Activated naive CD4-positive, alpha-beta T cell treated with anti-CD3 and anti-CD28 coated beads, Interleukin-2, amount 50 U/mL, for 72 hours (primary cell): Measurements from ENCODE around the gene UBASH3B. TPM values are rescaled to one million over a fixed set of nuclear protein-coding genes. Genes with fewer than 3 reads are reported as not detected.

ENCODE experiments used
- ATAC-seq, 2 donors: fragments of 150-1000 bp; cut with Tn5 transposase; 2 replicates each; pipeline ENCODE4 v1.10.0; 2021; ENCODE audit warnings: mild to moderate bottlenecking in 2 of 2, moderate library complexity in 2 of 2
- DNase-seq, 2 donors: peaks; one replicate each; pipeline ENCODE4 v3.0.0; 2021 to 2022; ENCODE audit warnings: low spot score in 2 of 2
- H3K27ac Mint-ChIP-seq, 2 donors: one replicate each; pipeline ENCODE4 v1.8.0; 2022; ENCODE audit warnings: mild to moderate bottlenecking in 2 of 2, mixed read lengths in 2 of 2
- H3K36me3 Mint-ChIP-seq, 2 donors: one replicate each; pipeline ENCODE4 v1.8.0; 2022; ENCODE audit warnings: mixed read lengths in 2 of 2
- H3K9me3 Mint-ChIP-seq, 2 donors: one replicate each; pipeline ENCODE4 v1.8.0; 2022; ENCODE audit warnings: mixed read lengths in 2 of 2
- total RNA-seq, 2 donors: library from RNA; stranded (reverse); gene quantifications; one replicate each; pipeline ENCODE4 v1.2.3, GENCODE V29; 2022

The UBASH3B gene
- total RNA-seq, 2 donors from 2014 or later = 11.6 to 26.0 TPM

DNA sequence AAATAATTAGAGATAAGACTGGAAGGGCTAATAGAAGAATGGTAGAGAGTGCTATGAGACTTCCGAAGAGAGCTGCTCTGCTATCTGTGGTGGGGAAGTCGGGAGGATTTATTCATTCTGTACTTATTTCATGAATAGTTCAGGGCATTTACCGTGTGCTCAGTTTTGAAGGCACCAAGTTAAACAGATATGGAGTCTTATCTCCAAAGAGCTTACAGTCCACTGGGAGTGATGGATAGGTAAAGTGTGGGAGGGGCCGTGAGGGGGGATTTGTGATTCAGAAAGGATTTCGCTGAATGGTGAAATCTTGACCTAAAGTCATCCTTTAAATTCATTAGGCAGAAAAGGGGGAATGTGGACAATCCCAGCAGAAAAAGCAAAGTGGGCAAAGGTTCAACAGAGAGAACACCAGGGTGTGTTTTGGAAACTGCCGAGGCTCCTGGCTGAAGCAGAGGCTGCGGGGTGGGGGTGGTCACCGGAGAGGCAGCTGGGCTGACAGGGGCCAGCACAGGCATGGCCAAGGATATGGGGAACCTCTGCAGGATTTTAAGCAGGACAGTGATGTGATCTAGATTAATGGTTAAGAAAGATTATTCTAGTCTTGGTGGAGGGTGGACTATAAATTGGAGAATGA lies 91.2 kb downstream of the UBASH3B start:
- DNase-seq (no peak), ATAC-seq (no peak)
- Mint-ChIP-seq H3K27ac (peak overlapping the region in 1 of 2 donors; percentile 66), H3K9me3 (peaks cover 0 to 4% of the 10 kb centered on the region in 2 donors), H3K36me3 (peaks cover 0 to 8% of the 10 kb centered on the region in 2 donors)

DNA sequence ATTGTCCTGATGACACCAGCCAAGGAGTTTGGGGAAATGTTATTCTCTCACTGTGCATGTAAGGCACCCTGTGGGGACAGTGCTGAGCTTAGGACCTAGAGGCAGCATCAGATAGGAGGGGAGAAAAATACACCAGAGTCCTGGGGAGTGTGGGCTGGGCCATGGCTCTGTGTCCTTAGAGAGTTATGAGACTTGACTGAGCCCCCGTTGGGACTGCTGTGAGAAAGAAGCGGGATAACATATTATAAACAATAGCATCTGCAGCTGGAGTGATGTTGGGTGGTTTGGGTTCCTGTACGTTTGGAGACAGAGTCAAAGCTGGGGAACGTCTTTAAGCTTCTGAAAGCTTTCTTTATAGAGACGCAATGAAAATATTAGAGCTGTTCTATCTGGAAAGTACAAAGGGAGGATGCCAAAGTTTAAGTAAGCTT lies 91.8 kb downstream of the UBASH3B start:
- peaks cover 0 to 4% of the 10 kb centered on the region in 2 donors for H3K9me3 Mint-ChIP-seq
- no peak overlapping the region for H3K27ac Mint-ChIP-seq
- H3K36me3 Mint-ChIP-seq = peaks cover 0 to 8% of the 10 kb centered on the region in 2 donors
- DNase-seq = no peak
- ATAC-seq = no peak

DNA sequence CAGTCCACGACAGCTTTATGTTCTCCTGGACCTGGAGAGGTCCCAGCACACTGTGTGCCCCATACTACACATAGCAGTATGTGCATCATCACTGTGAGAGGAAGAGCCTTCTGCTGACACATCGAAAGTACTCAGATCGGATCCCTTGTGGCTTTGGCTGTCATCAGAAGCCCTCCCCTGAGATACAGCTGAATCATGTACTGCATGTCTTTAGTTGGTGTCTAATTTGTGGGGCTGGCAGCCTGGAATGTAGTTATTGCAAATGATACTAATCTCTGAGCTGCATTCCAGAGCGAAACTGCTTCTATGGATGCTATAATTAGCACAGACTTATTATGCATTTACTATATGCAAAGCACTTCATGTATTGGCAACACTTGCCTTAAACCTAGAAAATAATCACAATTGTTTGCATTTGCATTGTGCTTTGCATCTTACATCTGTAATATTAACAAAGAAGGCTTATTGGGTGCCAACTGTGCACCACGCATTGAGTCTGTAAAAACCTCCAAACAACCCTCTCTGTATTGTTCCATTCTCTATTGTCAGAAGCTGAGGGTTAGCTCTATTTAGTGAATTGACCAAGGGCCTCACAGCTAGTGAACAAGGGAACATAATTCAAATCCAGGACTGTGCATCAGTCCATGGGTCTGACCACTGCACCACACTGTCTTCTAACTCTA lies 93.6 kb downstream of the UBASH3B start:
- Mint-ChIP-seq H3K9me3 (peaks cover 0 to 4% of the 10 kb centered on the region in 2 donors), H3K36me3 (peaks cover 0 to 8% of the 10 kb centered on the region in 2 donors), H3K27ac (no peak overlapping the region)
- DNase-seq (peak in 1 of 2 donors; percentile 52), ATAC-seq (peak; percentile 70 to 81)

DNA sequence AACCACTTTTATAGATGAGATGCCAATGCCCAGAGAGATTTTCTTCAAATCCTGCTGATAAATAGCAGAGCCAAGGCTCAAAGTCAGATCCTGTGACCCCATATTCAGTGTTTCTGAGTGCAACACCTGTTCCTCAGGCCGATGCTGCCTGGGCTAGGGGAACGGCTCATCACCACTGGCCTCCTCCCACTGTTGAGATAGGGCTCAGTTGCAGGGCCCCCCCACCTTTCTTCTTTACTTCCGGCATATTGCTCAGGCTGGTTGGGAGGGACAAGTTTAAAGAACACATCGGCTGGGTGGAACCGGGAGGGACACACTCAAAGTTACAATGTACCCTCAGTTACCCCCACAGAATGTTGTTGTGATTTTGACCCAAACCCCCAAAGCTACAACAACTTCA lies 94.5 kb downstream of the UBASH3B start:
- ATAC-seq = no peak
- DNase-seq = no peak
- H3K9me3 Mint-ChIP-seq = peaks cover 0 to 4% of the 10 kb centered on the region in 2 donors
- H3K27ac Mint-ChIP-seq = no peak overlapping the region
- H3K36me3 Mint-ChIP-seq = peaks cover 0 to 8% of the 10 kb centered on the region in 2 donors

DNA sequence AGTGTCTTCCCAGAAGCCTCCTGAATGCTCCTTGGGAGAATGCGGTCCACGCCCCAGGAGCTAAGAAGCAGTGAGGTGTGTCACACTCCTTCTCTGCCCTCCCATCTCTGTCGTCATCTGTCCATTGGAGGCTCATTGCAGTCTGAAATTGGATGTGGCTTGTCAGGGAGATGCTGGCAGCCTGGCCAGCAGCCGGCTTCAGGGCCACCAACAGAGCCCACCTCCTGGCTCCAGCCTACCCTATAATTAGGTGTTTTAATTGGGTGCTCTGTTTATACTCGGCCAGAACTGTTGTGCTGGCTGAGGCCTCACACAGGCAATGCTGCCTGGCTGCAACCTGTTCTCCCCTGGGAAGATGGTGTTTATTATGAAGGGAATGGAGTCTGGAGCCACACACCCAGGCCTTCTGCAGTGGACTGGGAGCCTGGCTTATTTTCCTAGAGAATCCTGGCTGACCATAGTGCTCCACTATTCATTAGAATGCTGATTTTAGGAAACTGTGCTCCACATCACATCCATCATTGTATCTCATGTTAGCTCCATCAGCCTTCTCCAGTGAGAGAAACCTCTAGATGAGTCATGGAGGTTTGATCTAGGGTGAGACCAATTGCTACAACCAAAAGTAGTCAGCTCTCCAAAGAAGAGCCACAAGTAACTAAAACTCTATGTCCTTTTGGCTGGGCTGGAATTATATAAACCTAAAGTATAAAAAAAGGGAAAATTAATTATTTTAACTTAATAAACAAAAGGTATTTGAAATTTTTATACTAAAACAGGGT lies 96.0 kb downstream of the UBASH3B start:
- Mint-ChIP-seq H3K9me3 (peaks cover 0 to 2% of the 10 kb centered on the region in 2 donors), H3K36me3 (peaks cover 0 to 5% of the 10 kb centered on the region in 2 donors), H3K27ac (no peak overlapping the region)
- DNase-seq (no peak), ATAC-seq (peak; percentile 25 to 30)

DNA sequence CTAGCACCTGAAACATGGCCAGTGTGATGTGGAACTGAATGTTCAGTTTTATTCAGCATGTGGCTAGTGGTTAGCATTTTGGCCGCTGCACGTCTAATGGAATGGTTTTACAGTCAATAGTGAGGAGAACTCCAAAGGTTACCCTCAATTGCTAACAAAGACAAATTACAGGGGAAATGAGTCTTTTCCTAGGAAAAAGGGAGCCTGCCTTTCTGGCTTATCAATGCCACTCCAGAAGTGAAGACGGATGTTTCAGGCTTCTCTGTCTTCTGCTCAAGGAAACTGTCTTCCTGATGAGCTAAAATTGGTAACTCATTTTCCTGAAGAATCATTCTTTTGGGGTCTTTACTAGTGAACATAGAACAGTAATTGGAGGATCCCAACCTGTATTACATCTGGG lies 98.5 kb downstream of the UBASH3B start:
- ATAC-seq (no peak), DNase-seq (no peak)
- Mint-ChIP-seq H3K36me3 (peaks cover 0 to 4% of the 10 kb centered on the region in 2 donors), H3K27ac (no peak overlapping the region), H3K9me3 (no peaks in the 10 kb centered on the region)

DNA sequence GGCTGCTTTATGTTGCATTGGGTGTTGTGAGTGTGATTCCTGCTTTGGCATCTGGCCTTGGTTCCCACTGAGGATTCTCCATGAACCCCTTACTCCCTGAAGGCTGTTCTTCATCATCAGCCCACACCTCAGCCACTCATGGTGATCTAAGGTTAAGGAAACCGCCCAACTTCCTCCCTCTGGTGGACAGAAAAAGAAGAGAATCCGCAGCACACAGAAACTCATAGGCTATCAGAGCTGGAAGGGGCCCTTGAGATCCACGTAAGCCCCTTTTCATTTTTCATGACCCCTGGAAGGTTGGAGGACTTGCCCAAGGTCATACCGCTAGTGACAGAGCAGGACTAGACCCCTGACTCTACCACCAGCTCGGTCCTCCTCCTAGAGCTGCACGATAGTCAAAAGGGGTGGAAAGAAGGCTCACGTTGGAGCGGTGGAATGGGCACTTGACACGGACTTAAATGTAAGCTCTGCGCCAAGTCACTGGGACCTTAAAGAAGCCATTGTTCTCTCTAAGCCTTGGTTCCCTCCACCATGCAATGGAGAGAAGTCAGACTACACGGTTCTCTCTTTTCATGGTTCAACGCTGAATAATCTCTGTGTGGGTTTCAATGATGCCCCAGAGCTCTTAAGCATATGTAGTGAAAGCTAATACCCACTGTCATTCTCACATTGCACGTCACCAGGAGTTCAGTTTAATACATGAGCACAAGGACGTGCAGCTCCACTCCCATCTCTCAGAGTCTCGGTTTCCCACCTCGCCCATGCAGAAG lies 99.2 kb downstream of the UBASH3B start:
- peak; percentile 47 to 65 for ATAC-seq
- H3K27ac Mint-ChIP-seq = no peak overlapping the region
- DNase-seq = no peak
- peaks cover 0 to 4% of the 10 kb centered on the region in 2 donors for H3K36me3 Mint-ChIP-seq
- H3K9me3 Mint-ChIP-seq = no peaks in the 10 kb centered on the region

DNA sequence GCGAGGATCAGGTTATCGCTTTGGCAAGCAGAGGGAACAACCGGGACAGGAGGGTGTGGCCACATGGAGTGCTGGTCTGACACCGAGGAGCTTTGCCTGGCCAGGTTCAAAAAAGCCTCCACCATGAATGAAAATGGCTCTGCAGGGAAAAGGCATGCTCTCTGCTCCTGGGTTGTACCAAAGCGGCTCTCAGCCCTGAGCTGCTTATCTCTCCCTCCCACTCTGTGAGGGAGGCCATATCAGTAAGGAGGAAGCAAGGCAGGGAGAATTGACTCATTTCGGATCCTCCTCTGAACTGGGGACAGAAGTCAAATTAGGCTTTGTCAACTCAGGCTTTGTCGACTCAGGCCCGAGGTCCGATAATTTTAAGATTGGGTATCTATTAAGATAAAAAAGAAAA lies 99.9 kb downstream of the UBASH3B start:
- peaks cover 0 to 4% of the 10 kb centered on the region in 2 donors for H3K36me3 Mint-ChIP-seq
- H3K9me3 Mint-ChIP-seq = no peaks in the 10 kb centered on the region
- DNase-seq = no peak
- H3K27ac Mint-ChIP-seq = no peak overlapping the region
- ATAC-seq = no peak

DNA sequence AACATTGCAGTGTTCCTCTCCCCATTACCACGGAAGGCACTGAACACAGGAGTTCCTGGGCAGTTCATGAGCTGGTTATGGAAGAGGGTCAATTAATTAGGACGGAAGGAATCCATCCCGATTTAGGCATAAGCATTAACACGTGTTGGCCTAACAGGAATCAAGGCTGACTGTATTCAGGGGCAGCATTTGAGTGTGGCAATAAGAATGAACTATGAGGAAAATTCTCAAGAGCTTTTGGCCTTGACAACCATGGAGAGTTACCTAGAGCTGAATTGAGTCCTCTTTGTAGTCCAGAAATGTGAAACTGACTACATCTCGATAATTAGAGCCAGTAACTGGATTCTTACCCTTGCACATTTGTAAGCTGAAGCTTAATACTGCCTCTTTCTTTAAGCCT lies 100.4 kb downstream of the UBASH3B start:
- DNase-seq = no peak
- Mint-ChIP-seq H3K36me3 (peaks cover 0 to 4% of the 10 kb centered on the region in 2 donors), H3K9me3 (no peaks in the 10 kb centered on the region), H3K27ac (no peak overlapping the region)
- no peak for ATAC-seq

DNA sequence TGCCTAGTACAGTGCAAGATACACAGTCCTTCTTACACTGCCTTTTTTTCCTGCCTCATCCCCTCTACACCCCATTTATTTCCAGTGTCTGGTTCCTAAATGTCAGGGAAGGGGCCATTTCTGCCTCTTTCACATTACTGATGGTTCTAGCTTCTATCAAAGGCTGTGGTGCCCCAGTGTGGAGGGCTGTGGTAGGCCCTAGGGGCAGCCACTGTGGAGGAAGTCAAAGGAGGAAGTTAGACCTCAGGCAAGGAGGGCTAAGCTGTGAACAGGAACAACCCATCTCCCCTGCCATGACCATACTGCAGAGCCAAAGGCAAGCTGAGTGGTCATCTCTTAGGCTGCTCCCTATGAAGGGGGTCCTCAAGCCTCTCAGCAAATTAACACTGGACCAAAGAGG lies 100.9 kb downstream of the UBASH3B start:
- peak in 1 of 2 donors; percentile 17 for ATAC-seq

DNA sequence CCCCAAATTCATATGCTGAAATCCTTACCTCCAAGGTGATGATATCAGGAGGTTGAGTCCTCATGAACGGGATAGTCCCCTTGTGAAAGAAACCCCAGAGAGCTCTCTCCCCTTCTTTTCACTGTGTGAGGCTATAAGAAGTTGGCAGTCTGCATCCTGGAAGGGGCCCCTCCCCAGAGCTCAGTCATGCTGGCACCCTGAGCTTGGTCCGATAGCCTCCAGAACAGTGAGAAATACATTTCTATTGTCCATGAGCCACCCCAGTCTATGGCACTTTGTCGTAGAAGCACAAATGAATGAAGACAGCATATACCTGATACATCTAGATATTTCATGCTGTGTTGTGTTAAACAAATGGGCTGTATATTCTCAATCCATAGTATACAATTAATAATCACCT lies 101.7 kb downstream of the UBASH3B start:
- Mint-ChIP-seq H3K9me3 (no peaks in the 10 kb centered on the region), H3K36me3 (no peaks in the 10 kb centered on the region), H3K27ac (no peak overlapping the region)
- ATAC-seq (no peak), DNase-seq (no peak)

More for the DNA sequence above, 100.9 kb downstream of the UBASH3B start:
- Mint-ChIP-seq H3K9me3 (no peaks in the 10 kb centered on the region), H3K36me3 (peaks cover 0 to 1% of the 10 kb centered on the region in 2 donors), H3K27ac (no peak overlapping the region)
- no peak for DNase-seq

DNA sequence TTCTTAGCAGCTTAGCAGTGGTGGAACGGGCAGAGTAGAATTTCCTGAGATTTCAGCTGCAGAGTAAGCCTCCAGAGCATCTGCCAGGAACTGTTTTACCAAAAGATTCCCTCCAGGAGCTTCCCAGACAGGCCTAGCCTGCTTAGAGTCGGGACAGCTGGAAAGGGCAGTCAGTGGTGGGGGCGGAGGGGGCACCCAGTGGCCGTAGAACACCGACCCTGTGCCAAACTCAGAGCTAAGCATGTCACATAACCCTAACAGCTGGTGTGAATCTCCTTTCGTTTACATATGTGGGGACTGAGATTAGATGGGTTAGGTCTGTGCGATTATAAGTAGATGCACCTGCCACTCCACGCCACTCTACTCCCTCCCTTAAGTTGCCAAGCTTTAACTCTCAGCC lies 102.8 kb downstream of the UBASH3B start:
- Mint-ChIP-seq H3K9me3 (no peaks in the 10 kb centered on the region), H3K27ac (no peak overlapping the region), H3K36me3 (no peaks in the 10 kb centered on the region)
- peak in 1 of 2 donors; percentile 19 for ATAC-seq
- no peak for DNase-seq

DNA sequence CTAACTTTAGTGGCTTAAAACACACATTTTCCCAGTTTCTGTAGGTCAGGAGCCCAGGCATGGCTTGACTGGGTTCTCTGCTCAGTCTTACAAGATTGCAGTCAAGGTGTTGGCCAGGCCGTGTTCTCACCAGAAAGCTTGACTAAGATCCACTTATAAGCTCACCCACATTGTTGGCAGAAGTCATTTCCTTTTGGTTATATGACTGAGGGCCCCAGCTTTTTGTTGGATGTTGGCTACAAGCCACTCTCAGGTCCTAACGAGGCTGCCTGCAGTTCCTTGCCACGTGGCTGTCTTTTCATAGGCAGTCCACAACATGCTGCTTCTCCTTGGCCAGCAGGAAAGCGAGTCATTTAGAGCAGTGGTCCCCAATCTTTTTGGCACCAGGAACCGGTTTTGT lies 103.5 kb downstream of the UBASH3B start:
- H3K36me3 Mint-ChIP-seq = no peaks in the 10 kb centered on the region
- ATAC-seq = peak; percentile 76 to 82
- H3K27ac Mint-ChIP-seq = no peak overlapping the region
- H3K9me3 Mint-ChIP-seq = no peaks in the 10 kb centered on the region
- DNase-seq = no peak

DNA sequence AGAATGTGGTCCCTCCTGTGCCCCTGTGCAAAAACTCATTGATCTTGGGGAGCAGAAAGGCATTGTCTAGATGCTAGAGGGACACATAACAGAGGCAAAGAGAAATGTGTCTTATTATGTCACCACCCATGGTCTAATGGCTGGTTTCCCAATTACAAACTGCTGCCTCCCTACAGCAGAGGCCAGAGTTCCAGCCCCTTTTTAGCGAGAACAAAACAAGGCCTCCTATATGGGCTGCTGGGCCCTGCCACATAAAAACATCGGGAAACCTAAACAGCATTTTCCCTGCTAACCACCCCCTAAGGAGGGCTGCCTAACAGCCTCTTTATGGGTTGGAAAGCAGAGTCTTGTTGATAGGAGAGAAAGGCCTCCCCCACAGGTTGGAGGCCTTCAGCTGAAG lies 107.6 kb downstream of the UBASH3B start:
- DNase-seq (no peak), ATAC-seq (no peak)
- Mint-ChIP-seq H3K36me3 (no peaks in the 10 kb centered on the region), H3K27ac (no peak overlapping the region), H3K9me3 (no peaks in the 10 kb centered on the region)

DNA sequence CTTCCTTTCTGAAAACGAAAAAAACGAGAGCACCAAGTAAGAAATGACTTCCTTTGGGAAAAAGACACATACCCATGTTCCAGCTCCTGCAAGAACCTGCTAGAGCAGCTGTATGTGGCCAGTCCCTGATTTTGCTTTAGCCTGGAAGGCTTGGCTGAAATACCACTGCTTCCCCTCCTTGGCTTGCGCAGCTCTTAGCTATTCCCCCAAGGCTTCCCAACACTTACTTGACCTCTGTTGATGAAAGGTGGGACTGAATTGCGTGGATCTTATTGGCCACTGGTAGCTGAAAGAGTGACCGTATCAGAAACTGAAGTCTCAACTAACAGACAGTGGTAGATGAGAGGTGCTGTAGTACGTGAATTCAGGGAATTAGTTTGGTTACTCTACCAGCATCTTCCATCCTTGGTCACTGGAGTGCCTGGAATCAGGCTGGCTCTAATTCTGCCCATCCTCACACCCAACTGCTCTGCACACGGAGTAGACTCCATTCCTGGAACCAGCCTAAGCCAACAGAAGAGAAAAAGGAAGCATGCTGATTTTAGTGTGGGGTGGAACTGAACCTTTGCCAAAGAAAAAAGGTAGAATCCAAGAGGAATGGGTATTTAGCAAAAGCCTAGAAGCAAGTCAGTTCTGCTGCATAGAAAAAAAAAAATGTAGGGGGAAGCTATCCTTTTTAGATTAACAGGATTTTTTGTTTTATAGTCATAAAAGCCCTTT lies 109.0 kb downstream of the UBASH3B start:
- ATAC-seq = no peak
- H3K36me3 Mint-ChIP-seq = no peaks in the 10 kb centered on the region
- no peak for DNase-seq
- peak overlapping the region in 1 of 2 donors; percentile 31 for H3K27ac Mint-ChIP-seq
- no peaks in the 10 kb centered on the region for H3K9me3 Mint-ChIP-seq
